ENCODE measurements around the gene STXBP5. TPM values are rescaled to one million over a fixed set of nuclear protein-coding genes. Genes with fewer than 3 reads are reported as not detected.

STXBP5 gene
- total and polyA plus RNA-seq, 2 of the 13 experiments (the other 11 are each of a cell fraction or from before 2014, with no cell fraction given): 8.8 to 19.4 TPM

DNA sequence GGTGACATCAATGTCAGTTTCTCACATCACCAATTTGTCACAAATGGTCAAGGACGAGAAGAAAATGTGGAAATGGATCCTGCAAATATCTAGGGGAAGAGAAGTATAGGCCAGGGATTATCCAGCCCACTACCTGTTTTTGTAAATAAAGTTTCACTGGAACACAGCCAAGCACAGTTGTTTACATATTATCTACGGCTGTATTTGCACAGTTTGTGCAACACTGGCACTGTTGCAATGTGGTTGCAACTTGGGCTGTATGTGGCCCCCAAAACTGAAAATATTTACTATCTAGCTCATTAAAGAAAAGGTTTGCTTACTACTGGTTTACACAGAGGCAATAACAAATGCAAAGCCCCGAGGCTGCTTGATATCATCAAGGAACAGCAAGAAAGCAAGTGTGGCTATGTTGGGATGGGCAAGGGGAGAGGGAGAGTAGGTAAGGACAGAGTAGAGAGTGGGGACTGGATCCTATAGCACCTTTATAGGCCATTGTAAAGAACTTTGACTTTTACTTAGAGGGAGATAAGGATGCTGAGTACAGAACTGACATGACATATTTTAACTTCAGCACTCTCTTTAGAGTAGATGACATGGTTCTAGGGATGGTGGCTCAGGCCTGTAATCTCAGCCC, 11.8 kb upstream of the STXBP5 start (continued):
- TF ChIP-seq ZBTB3 (CRISPR knock-in tag; IDR thresholded peaks at IDR 0.05; ENCODE audit: borderline replicate concordance, low read depth) (no peak), ZNF589 (CRISPR knock-in tag; conservative IDR thresholded peaks at IDR 0.05) (no peak), ZKSCAN1 (IDR thresholded peaks at IDR 0.05; ENCODE audit: low read length) (no peak), GFI1 (CRISPR knock-in tag; IDR thresholded peaks at IDR 0.05; ENCODE audit: borderline replicate concordance) (no peak), NFIC (IDR thresholded peaks at IDR 0.05; ENCODE audit: low read length) (peak; percentile 99), ZNF337 (CRISPR knock-in tag; IDR thresholded peaks at IDR 0.05; ENCODE audit: borderline replicate concordance, low read depth) (no peak), PAX8 (CRISPR knock-in tag; IDR thresholded peaks at IDR 0.05; ENCODE audit: borderline replicate concordance) (no peak), MIER2 (CRISPR knock-in tag; IDR thresholded peaks at IDR 0.05) (no peak), FOXC1 (CRISPR knock-in tag; IDR thresholded peaks at IDR 0.05; ENCODE audit: borderline replicate concordance) (peak; percentile 86), ZNF572 (CRISPR knock-in tag; IDR thresholded peaks at IDR 0.05) (no peak), ZNF556 (CRISPR knock-in tag; IDR thresholded peaks at IDR 0.05; ENCODE audit: borderline replicate concordance) (no peak), ZNF333 (CRISPR knock-in tag; IDR thresholded peaks at IDR 0.05; ENCODE audit: borderline replicate concordance) (no peak), SNRNP70 (IDR thresholded peaks at IDR 0.05; ENCODE audit: low read depth, low read length) (no peak), SAFB2 (CRISPR knock-in tag; IDR thresholded peaks at IDR 0.05; ENCODE audit: borderline replicate concordance, low read depth) (no peak), TBX2 (CRISPR knock-in tag; IDR thresholded peaks at IDR 0.05; ENCODE audit: borderline replicate concordance) (peak; percentile 83), ZNF709 (CRISPR knock-in tag; IDR thresholded peaks at IDR 0.05) (peak; percentile 42; the same call in 1 of the 2 replicates), ZNF672 (CRISPR knock-in tag; IDR thresholded peaks at IDR 0.05) (no peak), RORA (CRISPR knock-in tag; IDR thresholded peaks at IDR 0.05) (no peak), ZNF788 (CRISPR knock-in tag; IDR thresholded peaks at IDR 0.05; ENCODE audit: borderline replicate concordance) (0 out of 2 replicates have a peak, but pooled peaks have one; percentile 37), CREM (IDR thresholded peaks at IDR 0.05) (peak; percentile 53; the same call in 1 of the 2 replicates), CREM (CRISPR knock-in tag; IDR thresholded peaks at IDR 0.05) (no peak), KAT8 (CRISPR knock-in tag; IDR thresholded peaks at IDR 0.05) (peak; percentile 85), ZSCAN12 (CRISPR knock-in tag; IDR thresholded peaks at IDR 0.05) (no peak)
- TF ChIP-seq, protein P1, sequence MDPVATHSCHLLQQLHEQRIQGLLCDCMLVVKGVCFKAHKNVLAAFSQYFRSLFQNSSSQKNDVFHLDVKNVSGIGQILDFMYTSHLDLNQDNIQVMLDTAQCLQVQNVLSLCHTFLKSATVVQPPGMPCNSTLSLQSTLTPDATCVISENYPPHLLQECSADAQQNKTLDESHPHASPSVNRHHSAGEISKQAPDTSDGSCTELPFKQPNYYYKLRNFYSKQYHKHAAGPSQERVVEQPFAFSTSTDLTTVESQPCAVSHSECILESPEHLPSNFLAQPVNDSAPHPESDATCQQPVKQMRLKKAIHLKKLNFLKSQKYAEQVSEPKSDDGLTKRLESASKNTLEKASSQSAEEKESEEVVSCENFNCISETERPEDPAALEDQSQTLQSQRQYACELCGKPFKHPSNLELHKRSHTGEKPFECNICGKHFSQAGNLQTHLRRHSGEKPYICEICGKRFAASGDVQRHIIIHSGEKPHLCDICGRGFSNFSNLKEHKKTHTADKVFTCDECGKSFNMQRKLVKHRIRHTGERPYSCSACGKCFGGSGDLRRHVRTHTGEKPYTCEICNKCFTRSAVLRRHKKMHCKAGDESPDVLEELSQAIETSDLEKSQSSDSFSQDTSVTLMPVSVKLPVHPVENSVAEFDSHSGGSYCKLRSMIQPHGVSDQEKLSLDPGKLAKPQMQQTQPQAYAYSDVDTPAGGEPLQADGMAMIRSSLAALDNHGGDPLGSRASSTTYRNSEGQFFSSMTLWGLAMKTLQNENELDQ (CRISPR knock-in tag; IDR thresholded peaks at IDR 0.05; ENCODE audit: borderline replicate concordance): no peak
- TF ChIP-seq, protein P2, sequence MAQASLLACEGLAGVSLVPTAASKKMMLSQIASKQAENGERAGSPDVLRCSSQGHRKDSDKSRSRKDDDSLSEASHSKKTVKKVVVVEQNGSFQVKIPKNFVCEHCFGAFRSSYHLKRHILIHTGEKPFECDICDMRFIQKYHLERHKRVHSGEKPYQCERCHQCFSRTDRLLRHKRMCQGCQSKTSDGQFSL (CRISPR knock-in tag; IDR thresholded peaks at IDR 0.05): no peak
- TF ChIP-seq, protein P3, sequence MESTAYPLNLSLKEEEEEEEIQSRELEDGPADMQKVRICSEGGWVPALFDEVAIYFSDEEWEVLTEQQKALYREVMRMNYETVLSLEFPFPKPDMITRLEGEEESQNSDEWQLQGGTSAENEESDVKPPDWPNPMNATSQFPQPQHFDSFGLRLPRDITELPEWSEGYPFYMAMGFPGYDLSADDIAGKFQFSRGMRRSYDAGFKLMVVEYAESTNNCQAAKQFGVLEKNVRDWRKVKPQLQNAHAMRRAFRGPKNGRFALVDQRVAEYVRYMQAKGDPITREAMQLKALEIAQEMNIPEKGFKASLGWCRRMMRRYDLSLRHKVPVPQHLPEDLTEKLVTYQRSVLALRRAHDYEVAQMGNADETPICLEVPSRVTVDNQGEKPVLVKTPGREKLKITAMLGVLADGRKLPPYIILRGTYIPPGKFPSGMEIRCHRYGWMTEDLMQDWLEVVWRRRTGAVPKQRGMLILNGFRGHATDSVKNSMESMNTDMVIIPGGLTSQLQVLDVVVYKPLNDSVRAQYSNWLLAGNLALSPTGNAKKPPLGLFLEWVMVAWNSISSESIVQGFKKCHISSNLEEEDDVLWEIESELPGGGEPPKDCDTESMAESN (CRISPR knock-in tag; conservative IDR thresholded peaks at IDR 0.05): peak; percentile 80
